ENCODE measurements around the gene C16orf82. TPM values are rescaled to one million over a fixed set of nuclear protein-coding genes. Genes with fewer than 3 reads are reported as not detected.

Gene C16orf82
- polyA plus RNA-seq, 1 of the 3 experiments (the other 2 are of a cell fraction), result not detected

Other genes with a start within 250 kb of the C16orf82 start
- gene KDM8, start 136.6 kb downstream of the C16orf82 start, polyA plus RNA-seq (2012; rRNA removed), result 3.3 and 3.9 TPM in 2 replicates
- gene NSMCE1, start 201.8 kb downstream of the C16orf82 start, polyA plus RNA-seq (2012; rRNA removed), result 37.9 and 39.8 TPM in 2 replicates
- 16.1 and 16.4 TPM in 2 replicates for gene IL4R, start 247.0 kb downstream of the C16orf82 start, polyA plus RNA-seq (2012; rRNA removed)